Sigmoid colon (tissue), 7 donors: ENCODE data around the gene PRTFDC1. TPM values are rescaled to one million over a fixed set of nuclear protein-coding genes. Genes with fewer than 3 reads are reported as not detected.

Source experiments
- DNase-seq: peaks from one replicate; pipeline ENCODE4 v3.0.0-alpha.2; 2019
- H3K27ac ChIP-seq, 4 donors: fragments of 200-600 bp; sonication (generic); one replicate each; pipeline ENCODE4 v1.5.1; 2016 to 2019; ENCODE audit warnings: mild to moderate bottlenecking in 1 of 4
- H3K27me3 ChIP-seq, 3 donors: fragments of 200-600 bp; sonication (generic); one replicate each; pipeline ENCODE4 v1.5.1; 2019; ENCODE audit warnings: mild to moderate bottlenecking in 1 of 3
- H3K36me3 ChIP-seq, 4 donors: fragments of 200-600 bp; sonication (generic); one replicate each; pipeline ENCODE4 v1.5.1; 2016 to 2019
- H3K4me1 ChIP-seq, 4 donors: fragments of 200-600 bp; sonication (generic); one replicate each; pipeline ENCODE4 v1.5.1; 2017 to 2019
- H3K4me3 ChIP-seq, 4 donors: fragments of 200-600 bp; sonication (generic); one replicate each; pipeline ENCODE4 v1.5.1; 2017 to 2019; ENCODE audit warnings: mild to moderate bottlenecking in 2 of 4, moderate library complexity in 1 of 4
- H3K9me3 ChIP-seq, 4 donors: fragments of 200-600 bp in 3 of 4; sonication (generic) in 3 of 4; one replicate each; pipeline versions ENCODE4 v1.5.1 to v1.6.1; 2013 to 2019
- EP300 ChIP-seq, 4 donors: sonication (generic); formaldehyde crosslinking; IDR thresholded peaks; one replicate each; pipeline ENCODE4 v1.6.1; 2017; ENCODE audit warnings: antibody characterized with exemption in 4 of 4
- POLR2A ChIP-seq, 2 donors: fragments of 450-650 bp; IDR thresholded peaks; one replicate each; pipeline ENCODE4 v1.6.1; 2016; ENCODE audit warnings: antibody characterized with exemption in 2 of 2, mild to moderate bottlenecking in 2 of 2, moderate library complexity in 2 of 2
- POLR2AphosphoS5 ChIP-seq, 4 donors: sonication (generic); formaldehyde crosslinking; IDR thresholded peaks; one replicate each; pipeline ENCODE4 v1.6.1; 2017; ENCODE audit warnings: antibody characterized with exemption in 4 of 4
- whole genome bisulfite sequencing, 2 donors: extraction: QIAGEN DNeasy Blood & Tissue Kit; methylation state at CpG; one replicate each; pipeline ENCODE4 v1.1.7; 2013; 5-methylcytosine and 5-hydroxymethylcytosine counted together
- intact Hi-C: fragments of 100-400 bp; cut with DNase I; formaldehyde crosslinking; loops from one replicate; pipeline ENCODE4 v1.15.1; 2023
- polyA plus RNA-seq, 3 donors: library from polyadenylated mRNA; stranded (reverse); fragments of 200-250 nt; gene quantifications; one replicate each; pipeline ENCODE4 v1.2.3, GENCODE V29; 2013
- total RNA-seq, 4 donors: library from RNA; depleted of rRNA; stranded (reverse); fragments of >200 nt; gene quantifications; one replicate each; pipeline ENCODE4 v1.1.0, GENCODE V29; 2016
- TF ChIP-seq, protein P1 (sequence below), 4 experiments: fragments of 450-650 bp in 3 of 4; fragments of 200-600 bp in 1 of 4; IDR thresholded peaks; one replicate each; pipeline ENCODE4 v1.5.1; 2016 to 2019; ENCODE audit warnings: antibody characterized with exemption in 4 of 4, mild to moderate bottlenecking in 3 of 4, moderate library complexity in 2 of 4
- donor health status: healthy with polysubstance abuse.
- donor health status: Bipolar disorder and iron deficiency.
- donor health status: healthy.

PRTFDC1 gene
- total and polyA plus RNA-seq, 7 donors: 6.0 to 17.2 (median 9.6) TPM

DNA sequence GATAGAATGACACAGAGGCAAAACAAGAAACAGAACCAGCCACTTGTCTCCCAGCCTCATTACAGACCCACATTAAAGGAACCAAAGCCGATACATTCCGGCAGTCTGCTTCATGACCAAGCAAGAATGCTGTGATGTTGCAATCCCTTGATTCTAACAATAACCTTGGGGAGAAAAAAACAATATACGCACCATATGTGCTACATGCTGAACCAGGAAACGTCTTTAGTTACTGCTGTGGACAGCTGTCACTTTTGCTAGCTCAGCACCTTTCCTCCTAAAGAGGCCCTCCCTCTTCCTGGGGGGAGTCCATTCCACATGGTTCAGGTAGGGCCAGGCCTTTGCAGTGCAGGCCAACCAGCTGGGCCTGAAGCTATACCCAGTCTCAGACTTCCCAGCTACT is 79.1 kb downstream of the PRTFDC1 start:
- Histone ChIP-seq H3K27me3 (no peaks in the 10 kb centered on the region), H3K27ac (peak overlapping the region in 2 of 4 donors; percentile 15 to 37), H3K4me1 (peaks cover 0 to 17% (median 6%) of the 10 kb centered on the region in 4 donors), H3K9me3 (no peaks in the 10 kb centered on the region), H3K36me3 (no peaks in the 10 kb centered on the region), H3K4me3 (no peak overlapping the region)
- intact Hi-C loops: no loop called here
- DNase-seq: no peak
- TF ChIP-seq, protein P1, sequence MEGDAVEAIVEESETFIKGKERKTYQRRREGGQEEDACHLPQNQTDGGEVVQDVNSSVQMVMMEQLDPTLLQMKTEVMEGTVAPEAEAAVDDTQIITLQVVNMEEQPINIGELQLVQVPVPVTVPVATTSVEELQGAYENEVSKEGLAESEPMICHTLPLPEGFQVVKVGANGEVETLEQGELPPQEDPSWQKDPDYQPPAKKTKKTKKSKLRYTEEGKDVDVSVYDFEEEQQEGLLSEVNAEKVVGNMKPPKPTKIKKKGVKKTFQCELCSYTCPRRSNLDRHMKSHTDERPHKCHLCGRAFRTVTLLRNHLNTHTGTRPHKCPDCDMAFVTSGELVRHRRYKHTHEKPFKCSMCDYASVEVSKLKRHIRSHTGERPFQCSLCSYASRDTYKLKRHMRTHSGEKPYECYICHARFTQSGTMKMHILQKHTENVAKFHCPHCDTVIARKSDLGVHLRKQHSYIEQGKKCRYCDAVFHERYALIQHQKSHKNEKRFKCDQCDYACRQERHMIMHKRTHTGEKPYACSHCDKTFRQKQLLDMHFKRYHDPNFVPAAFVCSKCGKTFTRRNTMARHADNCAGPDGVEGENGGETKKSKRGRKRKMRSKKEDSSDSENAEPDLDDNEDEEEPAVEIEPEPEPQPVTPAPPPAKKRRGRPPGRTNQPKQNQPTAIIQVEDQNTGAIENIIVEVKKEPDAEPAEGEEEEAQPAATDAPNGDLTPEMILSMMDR (IDR thresholded peaks at IDR 0.05): no peak
- TF ChIP-seq EP300 (IDR thresholded peaks at IDR 0.05): no peak
- TF ChIP-seq POLR2AphosphoS5 (IDR thresholded peaks at IDR 0.05): peak in 2 of 4 donors; percentile 44 to 60
- TF ChIP-seq POLR2A (IDR thresholded peaks at IDR 0.05): no peak
- 43 to 60% methylated on average over 4 of the region's 4 CpGs for WGBS, 2 donors

DNA sequence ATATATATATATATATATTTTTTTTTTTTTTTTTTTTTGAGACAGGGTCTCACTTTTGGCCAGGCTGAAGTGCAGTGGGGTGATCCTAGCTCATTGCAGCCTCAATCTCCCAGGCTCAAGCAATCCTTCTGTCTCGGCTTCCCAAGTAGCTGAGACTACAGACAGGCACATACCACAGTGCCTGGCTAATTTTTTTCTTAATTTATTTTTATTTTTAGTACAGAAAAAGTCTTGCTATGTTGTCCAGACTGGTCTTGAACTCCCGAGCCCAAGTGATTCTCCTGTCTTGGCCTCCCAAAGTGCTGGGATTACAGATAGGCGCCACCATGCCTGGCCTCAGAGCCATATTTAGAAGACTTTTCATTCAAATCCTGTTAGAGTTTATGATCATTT is 79.6 kb downstream of the PRTFDC1 start:
- TF ChIP-seq EP300 (IDR thresholded peaks at IDR 0.05): no peak
- no peak for TF ChIP-seq POLR2AphosphoS5 (IDR thresholded peaks at IDR 0.05)
- TF ChIP-seq, protein P1 (IDR thresholded peaks at IDR 0.05): no peak
- TF ChIP-seq POLR2A (IDR thresholded peaks at IDR 0.05): no peak
- 87 to 90% methylated on average over 3 of the region's 3 CpGs for WGBS, 2 donors
- Histone ChIP-seq H3K27me3 (no peaks in the 10 kb centered on the region), H3K27ac (peak overlapping the region in 1 of 4 donors; percentile 37), H3K4me3 (no peak overlapping the region), H3K9me3 (no peaks in the 10 kb centered on the region), H3K36me3 (no peaks in the 10 kb centered on the region), H3K4me1 (peaks cover 0 to 17% (median 6%) of the 10 kb centered on the region in 4 donors)
- no peak for DNase-seq
- intact Hi-C loops: no loop called here

DNA sequence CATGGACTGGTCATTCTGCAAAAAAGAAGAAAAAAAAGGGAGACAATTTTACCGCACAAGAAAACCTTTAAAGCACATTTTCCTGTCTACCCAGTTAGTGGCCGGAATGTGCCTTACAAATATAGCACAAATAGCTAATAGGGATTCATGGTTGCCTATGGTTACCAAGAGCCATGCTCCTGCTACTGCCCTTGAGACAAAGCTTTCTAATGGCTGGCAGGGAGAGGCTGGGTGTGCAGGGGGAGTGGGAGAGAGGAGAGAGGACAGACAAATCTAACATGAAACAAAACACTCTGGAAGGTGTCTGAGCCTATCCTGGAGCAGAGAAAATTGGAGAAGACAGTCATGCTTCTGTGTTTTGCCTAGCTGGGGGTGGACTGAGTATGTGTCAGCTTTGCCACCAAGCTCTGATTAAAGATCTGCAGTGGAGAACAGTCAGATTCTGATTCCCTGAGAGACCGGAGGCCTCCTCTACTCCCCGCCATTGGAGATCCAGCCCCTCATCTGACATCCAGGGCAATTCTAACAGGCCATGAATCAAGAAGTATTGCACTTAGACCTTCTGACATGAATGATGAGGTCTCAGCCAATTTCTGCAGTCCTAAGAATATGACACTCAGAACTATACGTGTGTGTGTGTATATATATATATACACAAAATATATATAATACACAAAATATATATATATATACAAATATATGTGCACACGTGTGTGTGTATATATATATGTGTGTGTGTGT is 80.2 kb downstream of the PRTFDC1 start:
- peaks cover 0 to 17% (median 7%) of the 10 kb centered on the region in 4 donors for H3K4me1 ChIP-seq
- TF ChIP-seq EP300 (IDR thresholded peaks at IDR 0.05) (no peak), POLR2A (IDR thresholded peaks at IDR 0.05) (no peak), POLR2AphosphoS5 (IDR thresholded peaks at IDR 0.05) (no peak)
- TF ChIP-seq, protein P1 (IDR thresholded peaks at IDR 0.05): no peak
- no peak overlapping the region for H3K4me3 ChIP-seq
- no peaks in the 10 kb centered on the region for H3K9me3 ChIP-seq
- no peaks in the 10 kb centered on the region for H3K27me3 ChIP-seq
- no peak overlapping the region for H3K27ac ChIP-seq
- no peak for DNase-seq
- intact Hi-C loops: no loop called here
- WGBS, 2 donors: 90 to 94% methylated on average over 6 of the region's 6 CpGs
- H3K36me3 ChIP-seq: no peaks in the 10 kb centered on the region

DNA sequence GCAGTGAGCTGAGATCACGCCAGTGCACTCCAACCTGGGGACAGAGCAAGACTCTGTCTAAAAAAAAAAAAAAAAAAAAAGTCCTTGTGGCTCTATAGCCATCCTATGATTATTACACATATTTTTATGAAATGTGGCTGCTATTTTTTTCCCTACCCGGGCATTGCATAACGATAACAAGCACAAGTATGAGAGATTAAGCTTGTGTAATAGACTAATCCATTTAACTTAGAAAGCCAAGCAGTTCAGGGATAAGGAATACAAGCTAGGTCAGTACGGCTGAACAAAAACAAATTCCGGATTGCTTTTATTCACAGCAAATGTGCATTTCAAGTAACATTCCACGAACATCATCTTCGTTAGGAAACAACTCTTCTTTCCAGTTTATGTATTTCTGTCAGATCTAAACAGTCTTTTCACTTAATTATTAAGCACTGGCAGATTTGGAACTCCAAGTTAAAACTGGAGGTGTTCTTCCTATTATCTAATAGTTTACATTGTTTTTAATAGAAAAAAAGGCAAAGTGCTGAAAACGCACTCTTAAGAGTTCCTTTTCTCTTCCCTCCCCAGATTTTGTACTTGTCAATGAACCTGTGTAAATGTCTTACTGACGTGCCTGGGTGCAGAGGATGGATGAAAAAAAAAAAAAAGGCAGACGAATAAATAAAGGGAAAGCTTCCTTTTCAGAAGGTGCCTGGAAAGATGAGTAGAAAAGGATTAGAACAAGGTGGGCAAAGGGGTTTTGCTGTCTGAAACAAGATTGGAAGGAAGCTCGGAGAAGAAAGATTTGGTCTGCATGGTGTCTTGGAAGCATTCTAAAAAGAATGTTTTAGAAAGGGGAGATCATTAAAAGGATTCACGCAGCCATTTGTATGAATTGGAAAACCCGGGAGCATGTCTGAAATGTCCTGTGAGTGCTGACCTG is 81.1 kb downstream of the PRTFDC1 start:
- no peak for DNase-seq
- no peak overlapping the region for H3K4me3 ChIP-seq
- H3K4me1 ChIP-seq: peaks cover 0 to 19% (median 8%) of the 10 kb centered on the region in 4 donors
- H3K9me3 ChIP-seq: no peaks in the 10 kb centered on the region
- no peaks in the 10 kb centered on the region for H3K36me3 ChIP-seq
- WGBS, 2 donors: 86 to 87% methylated on average over 13 of the region's 13 CpGs
- intact Hi-C loops: no loop called here
- no peak for TF ChIP-seq POLR2A (IDR thresholded peaks at IDR 0.05)
- no peaks in the 10 kb centered on the region for H3K27me3 ChIP-seq
- no peak overlapping the region for H3K27ac ChIP-seq
